GM20431 (cell line): ENCODE data around the gene PTPRU.

Experiments
- in situ Hi-C: fragments of 300-500 bp; cut with MseI, MboI; formaldehyde crosslinking; loops from one replicate; pipeline ENCODE4 v1.15.0; 2020; ENCODE audit warnings: low sequenced_read_pairs; ENCODE audit not compliant: unreplicated experiment

Gene PTPRU

GRCh38 chr1:29258189-29258975, 22.1 kb downstream of the PTPRU start:
- in situ Hi-C loops: no loop called here

GRCh38 chr1:29258976-29259801, 22.9 kb downstream of the PTPRU start:
- in situ Hi-C loops: no loop called here

DNA sequence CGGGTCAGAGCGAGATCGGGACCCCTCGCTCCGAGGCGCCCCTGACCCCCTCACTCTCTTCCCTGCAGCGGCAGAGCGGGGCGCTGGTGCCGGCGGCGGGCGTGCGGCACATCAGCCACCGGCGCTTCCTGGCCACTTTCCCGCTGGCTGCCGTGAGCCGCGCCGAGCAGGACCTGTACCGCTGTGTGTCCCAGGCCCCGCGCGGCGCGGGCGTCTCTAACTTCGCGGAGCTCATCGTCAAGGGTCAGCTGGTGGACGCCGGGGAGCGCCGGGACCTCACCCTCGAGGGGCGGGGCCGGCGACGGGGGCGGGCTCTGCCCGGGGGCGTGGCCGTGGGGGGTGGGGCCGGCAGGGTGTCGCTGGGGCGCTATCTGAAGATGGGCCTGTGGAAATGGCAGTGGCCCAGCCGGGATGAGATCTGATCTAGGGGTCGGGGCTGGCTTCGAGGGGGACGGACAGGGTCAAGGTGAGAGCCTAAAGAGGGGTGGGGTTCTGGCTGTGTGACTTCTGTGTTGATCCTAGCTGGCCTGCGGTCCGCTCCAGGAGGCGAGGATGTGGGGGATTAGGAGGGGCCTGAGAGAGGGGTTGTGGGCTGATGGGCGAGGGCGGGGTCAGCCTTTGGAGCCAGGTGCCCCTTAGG, 23.6 kb downstream of the PTPRU start:
- in situ Hi-C loops: no loop called here

DNA sequence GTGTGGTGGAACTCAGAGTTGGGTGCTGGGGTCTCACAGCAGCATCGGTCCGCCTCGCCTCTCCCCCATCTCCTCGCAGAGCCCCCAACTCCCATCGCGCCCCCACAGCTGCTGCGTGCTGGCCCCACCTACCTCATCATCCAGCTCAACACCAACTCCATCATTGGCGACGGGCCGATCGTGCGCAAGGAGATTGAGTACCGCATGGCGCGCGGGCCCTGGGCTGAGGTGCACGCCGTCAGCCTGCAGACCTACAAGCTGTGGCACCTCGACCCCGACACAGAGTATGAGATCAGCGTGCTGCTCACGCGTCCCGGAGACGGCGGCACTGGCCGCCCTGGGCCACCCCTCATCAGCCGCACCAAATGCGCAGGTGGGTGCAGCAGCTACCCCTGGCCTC, 24.2 kb downstream of the PTPRU start:
- in situ Hi-C loops: no loop called here

DNA sequence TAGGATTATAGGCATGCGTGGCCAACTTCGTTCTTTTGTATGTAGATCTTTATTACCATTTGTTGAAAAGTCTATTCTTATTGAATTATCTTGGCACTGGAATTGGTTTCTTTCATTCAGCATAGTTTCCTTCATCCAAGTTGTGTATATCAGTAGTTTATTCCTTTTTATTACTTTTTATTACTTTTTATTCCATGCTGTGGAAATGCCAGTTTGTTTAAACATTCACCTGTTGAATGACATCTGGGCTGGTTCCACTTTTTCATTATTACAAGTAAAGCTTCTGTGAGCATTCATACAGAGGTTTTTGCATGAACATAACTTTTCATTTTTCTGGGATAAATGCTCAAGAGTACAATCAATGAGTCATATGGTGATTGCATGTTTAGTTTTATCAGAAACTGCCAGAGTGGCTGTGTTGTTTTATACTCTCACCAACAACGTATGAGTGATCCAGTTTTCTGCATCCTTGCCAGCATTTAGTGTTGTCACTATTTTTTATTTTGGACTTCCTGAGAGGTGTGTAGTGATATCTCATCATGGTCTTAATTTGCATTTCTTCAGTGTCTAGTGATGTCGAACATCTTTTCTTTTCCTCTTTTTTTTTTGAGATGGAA, 28.6 kb downstream of the PTPRU start:
- in situ Hi-C loops: no loop called here

GRCh38 chr1:29266912-29267311, 30.6 kb downstream of the PTPRU start:
- in situ Hi-C loops: no loop called here

DNA sequence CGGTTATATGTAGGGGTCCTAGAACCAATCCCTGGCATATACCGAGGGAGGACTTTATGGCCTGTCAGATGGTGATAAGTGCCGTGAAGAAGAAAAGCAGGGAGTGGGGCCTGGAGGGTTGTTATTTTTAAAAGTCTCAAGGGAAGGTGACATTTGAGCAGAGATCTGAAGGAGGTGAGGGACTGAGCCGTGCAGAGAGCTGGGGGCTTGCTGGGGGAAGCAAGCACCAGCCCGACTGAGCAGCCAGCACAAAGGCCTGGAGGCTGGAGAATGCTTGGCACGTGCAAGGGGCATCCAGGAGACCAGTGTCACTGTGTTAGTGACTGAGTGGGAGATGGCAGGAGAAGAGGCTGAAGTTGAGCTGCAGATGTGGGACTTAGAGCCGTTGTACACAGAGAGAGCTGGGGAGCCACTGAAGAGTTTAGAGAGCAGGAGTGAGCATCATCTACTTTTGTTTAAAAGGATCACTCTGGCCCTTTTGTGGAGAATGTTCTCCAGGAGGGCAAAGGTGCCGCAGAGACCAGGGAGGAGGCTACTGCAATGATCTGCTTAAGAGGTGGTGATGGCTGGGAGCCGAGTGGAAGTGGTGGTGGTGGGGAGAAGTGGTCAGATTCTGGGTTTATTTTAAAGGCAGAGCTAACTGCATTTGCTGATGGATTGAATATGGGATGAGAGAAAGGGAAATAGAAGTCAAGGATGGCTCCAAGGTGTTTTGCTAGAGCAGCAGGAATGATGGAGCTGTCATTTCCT, 31.2 kb downstream of the PTPRU start:
- in situ Hi-C loops: no loop called here

DNA sequence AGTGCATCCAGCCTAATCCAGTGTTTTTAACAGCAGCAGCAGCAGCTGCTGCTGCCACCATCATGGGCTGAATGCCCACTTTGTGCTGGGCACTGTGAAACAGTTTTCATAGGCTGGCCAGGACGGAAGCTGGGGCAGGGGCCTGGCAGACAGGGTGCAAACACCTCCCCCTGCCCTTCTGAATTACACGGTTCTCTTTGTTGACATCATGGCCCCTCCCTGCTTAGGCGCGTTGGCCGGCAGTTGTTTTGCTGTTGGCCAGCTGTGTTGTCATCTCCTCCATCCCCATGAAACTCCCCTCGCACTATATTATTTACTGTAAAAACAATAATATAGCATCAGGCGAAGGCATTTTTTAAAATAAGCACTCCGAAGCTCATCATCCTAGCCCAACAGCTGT, 33.1 kb downstream of the PTPRU start:
- in situ Hi-C loops: no loop called here

DNA sequence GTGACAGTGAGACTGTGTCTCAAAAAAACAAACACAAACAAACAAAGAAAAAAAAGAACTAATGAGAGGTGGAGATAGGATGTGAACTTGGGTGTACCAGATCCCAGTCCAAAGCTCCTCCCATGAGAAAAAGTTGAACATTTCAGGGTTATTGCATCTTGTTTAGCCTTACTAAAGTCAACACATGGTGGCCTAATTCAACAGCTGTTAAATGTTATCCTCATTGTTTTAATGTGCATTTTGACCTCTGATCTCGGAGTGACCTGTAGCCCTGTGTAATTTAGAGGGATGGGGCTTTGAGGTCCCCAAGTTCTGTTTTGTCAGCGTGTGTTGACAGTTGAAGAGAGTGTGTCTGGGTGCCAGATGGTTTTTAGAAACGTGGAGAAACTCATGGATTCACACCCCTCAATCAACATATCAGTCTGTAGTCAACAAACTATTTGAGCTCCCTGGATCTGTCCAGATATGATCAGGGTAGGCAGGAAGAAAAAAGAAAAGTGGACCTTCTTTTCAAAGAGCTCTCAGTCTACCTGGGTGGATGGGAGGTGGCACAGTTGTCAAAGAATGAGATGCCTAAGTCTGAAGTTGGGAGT, 34.7 kb downstream of the PTPRU start:
- in situ Hi-C loops: no loop called here

- in situ Hi-C loops: no loop called here
Measured at GRCh38 chr1:29271724-29272123, 35.4 kb downstream of the PTPRU start.

DNA sequence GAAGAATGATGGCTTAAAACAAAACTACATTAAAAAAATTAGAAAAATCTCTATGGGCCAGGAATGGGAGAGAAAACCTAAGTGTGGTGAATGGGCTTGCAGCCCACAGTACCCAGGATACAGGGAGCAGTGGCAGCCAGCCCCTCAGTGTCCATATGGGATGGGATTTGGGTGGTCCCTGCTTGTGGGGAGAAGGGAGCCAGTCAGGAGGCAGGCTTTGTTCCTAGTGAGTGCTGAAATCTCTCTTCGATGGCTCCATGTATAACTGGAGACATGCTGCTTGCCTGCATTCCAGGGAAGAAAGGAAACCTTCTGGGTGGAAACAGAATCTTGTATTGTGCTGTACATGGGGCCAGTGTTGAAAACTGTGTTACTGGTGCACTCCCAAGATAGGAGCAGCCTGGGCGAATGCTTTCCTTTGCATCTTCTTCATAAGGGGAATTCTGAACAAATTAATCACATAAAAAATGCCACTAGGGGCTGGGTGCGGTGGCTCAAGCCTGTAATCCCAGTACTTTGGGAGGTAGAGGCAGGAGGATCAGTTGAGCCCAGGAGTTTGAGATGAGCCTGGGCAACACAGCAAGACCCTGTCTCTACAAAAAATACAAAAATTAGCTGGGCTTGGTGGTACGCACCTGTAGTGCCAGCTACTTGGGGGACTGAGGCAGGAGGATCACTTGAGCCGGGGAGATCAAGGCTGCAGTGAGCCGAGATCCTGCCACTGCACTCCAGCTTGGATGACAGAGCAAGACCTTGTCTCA, 36.0 kb downstream of the PTPRU start:
- in situ Hi-C loops: no loop called here

- in situ Hi-C loops: no loop called here
Measured at GRCh38 chr1:29275435-29275834, 39.1 kb downstream of the PTPRU start.

- in situ Hi-C loops: no loop called here
Measured at GRCh38 chr1:29278124-29278523, 41.8 kb downstream of the PTPRU start.

DNA sequence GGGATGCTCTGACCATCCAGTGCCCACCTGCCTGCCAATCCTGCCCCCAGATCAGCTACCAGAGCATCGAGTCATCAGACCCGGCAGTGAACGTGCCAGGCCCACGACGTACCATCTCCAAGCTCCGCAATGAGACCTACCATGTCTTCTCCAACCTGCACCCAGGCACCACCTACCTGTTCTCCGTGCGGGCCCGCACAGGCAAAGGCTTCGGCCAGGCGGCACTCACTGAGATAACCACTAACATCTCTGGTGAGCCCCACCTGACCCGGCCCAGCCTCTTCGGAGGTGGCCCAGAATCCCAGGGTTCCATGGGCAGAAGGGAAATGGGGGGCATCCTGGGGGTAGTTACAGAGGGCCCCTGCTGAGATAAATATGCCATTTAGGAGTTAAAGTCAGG, 43.1 kb downstream of the PTPRU start:
- in situ Hi-C loops: no loop called here

- in situ Hi-C loops: no loop called here
Measured at GRCh38 chr1:29279951-29280391, 43.6 kb downstream of the PTPRU start.

DNA sequence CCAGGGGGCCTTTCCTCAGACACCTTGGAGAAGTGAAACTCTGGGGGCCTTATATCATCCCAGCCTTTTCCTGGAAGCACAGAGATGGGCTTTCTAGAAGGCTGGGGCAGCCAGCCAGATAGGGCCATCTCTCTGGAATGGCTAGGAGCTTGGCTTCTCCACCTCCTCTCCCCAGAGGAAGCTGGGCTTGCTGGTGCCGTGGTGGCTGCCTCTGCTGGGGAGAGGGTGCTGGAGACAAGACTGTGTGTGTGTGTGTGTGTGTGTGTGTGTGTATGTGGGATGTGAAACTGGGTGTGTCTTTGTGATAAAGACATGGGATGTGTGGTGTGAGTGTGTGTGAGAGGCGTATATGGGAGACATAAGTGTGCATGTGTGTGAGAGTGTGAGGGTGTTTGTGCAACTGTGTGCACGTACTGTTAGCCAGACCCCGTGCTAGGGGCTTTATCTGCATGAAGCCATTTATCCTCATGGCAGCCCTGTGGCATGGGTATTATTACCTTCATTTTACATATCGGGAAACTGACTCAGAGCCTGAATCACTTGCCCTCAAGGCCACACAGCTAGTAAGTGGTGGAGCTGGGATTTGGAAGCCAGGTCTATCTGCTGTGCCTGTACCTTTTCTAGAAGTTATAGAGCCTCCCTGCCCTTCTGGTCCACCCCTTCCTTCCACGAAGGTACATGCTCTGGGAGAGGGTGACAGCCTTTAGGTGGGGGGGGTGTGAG, 44.2 kb downstream of the PTPRU start:
- in situ Hi-C loops: no loop called here

DNA sequence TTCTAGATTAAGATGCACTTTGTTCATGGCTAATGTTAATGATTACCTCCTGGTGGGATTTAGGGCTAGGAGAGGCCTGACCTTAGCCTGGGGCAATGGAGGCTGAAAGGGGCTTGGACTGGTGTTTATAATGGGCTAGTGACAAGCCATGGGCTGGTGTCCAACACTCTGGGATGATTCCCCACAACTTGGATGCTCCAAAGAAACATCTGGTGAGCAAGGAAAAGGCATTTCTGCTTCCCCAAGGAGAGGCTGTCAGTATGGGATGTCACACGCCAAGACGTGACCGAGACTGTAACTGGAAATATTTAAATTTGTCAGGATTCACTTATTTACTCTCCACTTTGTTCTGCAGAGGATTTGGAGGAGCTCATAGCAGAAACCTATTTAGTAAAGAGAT, 45.2 kb downstream of the PTPRU start:
- in situ Hi-C loops: no loop called here
